C1 segment of cervical spinal cord (tissue), 14 donors: ENCODE data around the gene TRAPPC12.
A peak's percentile ranks its signal among the peaks of the same experiment; 100 is the strongest.
"Not testable (repeated sequence)": the region's sequence is repeated elsewhere in the genome, so short reads cannot be mapped to it uniquely, and the experiment has no call there.

Source experiments
- DNase-seq, 14 donors: peaks; one replicate each; lab custom pipeline; 2025; lab: John Stamatoyannopoulos, UW

TRAPPC12 gene

DNA sequence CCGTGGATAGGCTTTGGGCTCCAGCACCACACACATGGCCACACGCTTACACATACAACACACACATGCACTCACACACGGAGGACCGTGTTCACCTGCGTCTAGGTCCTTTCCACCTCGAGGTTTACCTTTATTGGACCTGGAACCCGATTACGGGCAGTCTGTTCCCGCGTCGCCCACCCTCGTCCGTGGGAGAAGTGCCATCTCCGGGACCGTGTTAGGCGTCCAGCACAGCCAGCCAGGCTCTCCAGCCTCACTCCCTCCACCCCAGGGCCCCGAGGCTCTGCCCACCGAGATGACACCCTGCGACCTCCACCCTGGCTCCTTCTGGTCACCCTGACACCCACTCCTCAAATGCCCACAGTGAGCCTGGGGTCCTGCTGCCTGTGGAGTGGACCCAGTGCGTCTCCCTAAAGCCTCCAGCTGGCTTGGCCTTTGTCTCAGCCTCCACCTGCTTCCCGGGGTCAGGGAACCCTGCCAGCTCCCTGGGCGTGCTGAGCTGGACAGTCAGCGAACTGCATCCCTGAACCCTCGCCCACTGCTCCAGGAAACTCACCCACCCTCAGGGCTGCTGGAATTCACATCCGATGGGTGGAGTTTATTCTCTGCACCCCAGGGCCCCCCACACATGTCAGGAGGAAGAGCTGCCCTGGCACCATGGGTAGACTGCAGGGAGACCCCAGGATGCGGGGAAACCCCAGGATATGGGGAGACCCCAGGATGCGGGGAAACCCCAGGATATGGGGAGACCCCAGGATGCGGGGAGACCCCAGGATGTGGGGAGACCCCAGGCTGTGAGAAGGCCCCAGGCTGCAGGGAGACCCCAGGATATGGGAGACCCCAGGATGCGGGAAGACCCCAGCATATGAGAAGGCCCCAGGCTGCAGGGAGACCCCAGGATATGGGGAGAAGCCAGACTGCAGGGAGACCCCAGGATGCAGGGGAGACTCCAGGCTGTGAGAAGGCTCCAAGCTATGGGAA lies 106.8 kb downstream of the TRAPPC12 start:
- DNase-seq = no peak

DNA sequence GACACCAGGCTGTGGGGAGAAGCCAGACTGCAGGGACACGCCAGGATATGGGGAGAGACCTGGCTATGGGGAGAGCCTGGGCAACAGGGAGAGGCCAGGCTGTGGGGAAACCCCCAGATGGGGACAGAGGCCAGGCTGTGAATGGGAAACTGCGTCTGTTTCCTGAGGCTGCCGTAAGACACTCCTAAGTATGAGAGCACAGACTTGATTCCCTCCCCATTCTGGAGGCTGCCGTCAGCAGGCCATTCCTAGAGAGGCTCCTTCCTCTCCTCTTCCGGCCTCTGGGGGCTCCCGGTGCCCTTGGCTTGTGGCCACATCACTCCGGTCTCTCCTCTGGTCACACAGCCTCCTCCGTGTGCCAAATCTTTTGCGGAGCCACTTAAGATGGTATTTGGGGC lies 107.5 kb downstream of the TRAPPC12 start:
- DNase-seq = peak in 1 of 14 donors; percentile 36

DNA sequence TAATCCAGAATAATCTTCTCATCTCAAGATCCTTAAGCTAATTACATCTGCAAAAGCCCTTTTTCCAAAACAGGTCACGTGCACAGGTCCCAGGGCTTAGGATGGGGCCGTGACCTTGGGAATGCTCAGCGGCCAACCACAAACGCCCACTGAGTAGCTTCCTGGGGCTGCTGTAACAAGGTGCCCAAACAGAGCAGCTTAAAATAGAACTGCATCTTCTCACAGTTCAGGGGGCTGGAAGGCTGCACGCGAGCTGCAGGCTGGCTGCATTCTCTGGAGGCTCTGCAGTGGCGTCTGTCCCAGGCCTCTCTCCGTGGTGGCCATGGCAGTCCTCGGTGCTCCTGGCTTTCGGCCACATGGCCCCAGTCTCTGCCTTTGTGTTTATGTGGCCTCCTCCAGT lies 107.9 kb downstream of the TRAPPC12 start:
- peak in 2 of 14 donors; percentile 20 to 62 for DNase-seq

DNA sequence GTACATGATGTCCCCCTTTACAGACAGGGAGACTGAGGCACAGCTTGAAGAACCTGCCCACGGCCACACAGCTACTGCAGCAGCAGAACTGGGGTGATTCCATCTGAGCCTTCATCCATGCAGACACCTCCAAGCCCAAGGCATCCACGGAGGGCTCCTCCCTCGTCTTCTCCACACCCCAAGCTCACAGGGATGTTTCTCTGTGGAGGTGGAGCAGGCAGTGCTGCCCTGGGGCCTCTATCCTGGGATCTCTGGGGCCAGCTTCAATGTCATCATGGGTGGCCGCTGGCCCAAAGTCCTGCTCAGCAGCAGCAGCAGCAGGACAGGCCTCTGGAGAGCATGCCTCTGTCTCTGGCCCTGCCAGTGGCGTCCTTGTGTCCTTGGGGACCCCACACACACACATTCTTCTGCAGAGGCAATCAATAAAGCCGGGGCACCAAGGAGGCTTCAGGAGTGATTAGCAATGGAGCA lies 108.6 kb downstream of the TRAPPC12 start:
- no peak for DNase-seq

DNA sequence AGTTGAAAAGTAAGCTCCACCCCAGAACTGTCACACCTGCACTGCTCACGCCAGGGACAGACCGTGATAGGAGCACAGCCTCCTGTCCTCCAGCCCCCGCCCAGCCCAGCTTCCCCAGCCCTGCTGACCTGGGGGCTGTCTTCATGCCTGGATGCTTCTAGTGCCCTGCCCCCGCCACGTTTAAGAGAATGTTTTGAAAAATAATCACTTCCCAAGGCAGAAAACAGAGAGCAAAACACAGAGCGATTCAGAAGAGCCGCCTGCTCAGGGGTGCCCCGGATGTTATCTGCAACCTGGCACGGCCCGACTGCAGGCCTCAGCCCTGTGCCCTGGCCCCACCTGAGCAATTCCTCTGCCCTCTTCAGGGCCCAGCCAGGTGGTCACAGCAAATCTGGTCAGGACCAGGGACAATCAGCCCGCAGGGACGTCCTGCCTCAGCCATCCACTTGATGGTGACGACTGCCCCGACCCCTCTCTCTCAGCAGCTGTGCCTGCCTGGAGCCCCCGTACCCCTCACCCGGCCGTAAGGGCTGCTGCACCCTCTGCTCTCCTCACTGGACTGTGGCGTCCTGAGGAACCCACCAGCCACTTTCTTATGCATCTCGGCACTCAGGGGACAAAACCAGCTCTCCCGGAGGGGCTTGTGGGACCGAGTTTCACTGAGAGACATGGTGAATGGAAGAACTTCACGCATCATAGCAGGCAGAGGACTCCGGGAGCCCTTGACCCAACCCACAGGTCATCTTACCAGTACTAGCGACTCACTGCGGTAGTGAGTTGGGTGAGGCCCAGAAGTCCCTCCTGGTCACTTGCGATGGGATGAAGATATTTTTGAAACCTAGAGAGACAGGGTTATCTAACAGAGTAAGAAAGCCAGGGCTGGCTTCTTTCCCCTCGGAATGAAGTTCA lies 109.6 kb downstream of the TRAPPC12 start:
- no peak for DNase-seq

DNA sequence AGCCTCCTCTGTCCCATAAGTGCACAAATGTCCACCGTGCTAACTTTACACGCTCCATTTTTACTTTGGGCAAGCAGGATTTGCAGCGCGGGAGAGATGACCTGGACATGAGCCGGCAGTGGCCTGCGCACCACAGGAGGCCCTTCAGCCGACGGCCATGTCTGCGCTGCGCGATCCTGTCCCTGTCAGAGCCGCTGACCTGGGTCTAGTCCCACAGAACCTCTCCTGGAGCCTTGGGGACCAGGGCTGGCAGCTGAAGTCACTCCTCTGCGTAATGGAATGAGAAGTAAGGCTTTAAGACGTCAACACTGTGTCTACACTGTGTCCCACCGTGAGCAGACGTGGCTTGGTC lies 110.2 kb downstream of the TRAPPC12 start:
- no peak for DNase-seq

DNA sequence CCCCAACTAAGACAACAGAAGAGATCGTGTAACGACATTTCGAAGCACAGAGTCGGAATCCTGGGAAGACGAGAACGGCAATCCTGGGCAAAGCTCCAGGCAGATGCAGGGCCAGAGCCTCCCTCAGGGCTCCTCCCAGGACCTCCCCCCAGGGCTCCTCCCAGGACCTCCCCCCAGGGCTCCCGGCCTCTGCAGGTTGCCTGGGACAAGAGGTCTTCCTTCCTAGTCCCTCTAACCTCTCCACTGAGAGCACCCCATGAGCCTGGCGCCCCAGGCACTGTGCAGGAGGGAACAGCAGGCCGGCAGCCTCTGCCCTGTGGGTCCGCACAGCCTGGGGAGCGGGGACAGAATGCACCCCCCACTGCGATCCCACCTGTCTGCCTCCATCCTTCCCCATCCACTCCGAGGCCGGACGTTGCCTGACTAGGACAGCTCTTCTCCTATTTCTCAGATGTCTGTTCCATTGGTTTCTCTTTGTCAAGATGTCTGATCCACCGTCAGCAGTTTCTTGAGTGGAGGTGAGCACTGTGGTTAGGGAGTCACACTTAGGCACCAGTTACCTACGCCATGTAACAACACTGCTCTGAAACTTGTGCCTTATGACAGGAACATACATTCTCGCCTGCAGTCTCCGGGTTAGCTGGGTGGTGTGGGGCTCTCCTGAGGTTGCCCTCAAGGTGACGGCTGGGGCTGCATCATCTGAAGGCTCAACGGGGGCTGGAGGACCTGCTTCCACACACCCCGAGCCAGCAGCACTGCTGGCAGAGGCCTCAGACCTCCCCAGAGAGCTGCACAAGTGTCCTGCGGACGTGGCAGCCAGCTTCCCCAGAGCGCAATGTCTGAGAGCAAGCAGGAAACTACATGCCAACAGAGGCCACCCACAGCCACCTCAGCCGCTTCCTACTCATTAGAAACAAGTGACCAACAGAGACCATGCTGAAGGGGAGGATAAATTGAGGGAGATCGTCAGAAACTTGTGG lies 111.0 kb downstream of the TRAPPC12 start:
- no peak for DNase-seq

DNA sequence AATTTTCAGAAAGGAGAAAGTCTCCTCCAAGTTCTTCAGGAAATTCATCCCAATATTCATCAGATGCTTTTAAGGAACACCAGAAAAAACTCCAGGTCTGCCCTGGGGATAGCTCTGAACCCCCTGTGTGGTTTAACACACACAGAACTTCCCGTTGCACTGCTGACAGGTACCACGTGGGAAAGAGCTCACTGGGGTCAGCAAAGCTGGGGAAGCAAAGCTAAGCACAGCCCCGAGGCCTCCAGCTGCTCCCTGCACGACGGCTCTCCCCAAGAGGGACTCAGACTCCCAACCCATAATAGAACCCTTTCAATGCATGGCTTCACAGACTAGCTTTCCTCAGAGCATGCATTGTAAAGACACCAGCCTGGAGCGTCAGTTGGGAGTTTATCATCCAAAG lies 111.8 kb downstream of the TRAPPC12 start:
- DNase-seq = no peak

DNA sequence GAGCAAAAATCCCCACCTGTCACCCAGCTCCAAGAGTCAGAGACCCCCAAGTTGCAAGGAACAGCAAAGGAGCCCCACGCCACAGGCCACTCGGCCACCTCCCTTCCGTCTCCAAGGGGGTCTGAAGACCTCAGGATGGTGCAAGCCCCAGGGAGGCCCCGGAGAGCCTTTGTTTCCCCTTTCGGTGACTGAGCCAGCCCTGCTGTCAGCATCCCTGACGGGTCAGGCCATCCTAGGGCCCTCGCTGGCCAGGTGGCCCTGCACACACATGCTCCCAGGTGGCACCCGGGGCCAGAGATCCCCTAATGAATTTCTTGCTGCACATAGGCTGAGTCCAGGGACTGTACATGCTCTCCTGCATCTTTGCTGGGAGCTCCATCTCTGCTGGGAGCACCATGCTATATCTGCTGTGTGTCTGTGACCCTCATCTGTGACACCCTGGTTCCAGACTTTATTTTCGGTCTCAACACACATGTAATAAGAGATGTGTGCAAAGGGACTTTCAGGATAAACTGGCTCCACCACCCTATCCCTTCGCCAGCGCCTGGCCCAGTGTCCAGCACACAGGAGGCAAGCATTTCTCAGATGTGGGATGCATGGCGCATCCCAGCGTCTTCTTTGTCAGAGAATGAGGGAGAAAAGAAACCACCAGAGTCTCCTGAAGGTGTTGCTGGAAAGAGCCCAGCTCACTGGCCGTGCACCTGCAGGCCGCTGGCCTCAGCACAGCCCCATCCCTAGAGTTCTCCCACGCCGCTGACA lies 112.4 kb downstream of the TRAPPC12 start:
- DNase-seq = no peak

DNA sequence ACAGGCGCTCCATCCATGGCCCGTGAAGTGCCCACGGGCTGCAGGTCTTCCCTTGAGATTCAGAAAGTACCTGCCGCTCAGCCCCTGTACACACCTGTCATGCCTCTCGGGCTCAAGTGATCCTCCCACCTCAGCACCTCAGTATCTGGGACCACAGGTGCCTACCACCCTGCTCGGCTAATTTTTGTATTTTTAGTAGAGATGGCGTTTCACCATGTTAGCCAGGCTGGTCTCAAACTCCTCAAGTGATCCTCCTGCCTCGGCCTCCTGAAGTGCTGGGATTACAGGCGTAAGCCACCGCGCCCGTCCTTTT lies 112.9 kb downstream of the TRAPPC12 start:
- peak in 1 of 14 donors; percentile 4 for DNase-seq

DNA sequence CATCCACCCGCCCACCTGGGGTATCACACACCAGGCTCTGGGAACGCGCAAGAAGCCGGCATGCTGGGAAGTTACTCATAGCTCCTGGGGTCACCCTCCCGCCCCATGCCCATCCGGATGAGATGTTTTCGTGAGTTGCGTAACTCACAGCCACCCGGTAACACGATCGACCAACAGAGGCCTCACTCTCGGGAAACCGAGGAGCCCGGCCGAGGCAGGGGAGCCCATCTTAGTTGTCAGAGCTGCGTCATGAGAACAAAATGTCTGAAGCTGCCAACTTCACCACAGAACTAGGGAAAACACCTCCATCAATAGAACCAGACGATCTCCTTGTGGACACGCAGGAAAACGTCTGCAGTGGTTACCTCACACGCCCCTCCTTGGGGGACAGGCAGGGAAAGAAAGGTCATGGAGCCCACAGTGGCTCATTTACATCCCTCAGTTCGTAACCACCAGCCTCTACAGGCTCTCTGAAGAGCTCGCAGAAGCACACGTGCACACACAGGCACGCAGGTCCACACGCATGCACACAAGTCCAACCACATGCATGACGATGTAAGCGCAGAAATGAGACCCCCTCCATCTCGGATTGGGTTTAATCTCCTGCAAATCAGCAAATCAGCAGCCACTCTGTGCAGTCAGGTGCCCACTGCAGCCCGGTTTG lies 113.6 kb downstream of the TRAPPC12 start:
- no peak for DNase-seq

DNA sequence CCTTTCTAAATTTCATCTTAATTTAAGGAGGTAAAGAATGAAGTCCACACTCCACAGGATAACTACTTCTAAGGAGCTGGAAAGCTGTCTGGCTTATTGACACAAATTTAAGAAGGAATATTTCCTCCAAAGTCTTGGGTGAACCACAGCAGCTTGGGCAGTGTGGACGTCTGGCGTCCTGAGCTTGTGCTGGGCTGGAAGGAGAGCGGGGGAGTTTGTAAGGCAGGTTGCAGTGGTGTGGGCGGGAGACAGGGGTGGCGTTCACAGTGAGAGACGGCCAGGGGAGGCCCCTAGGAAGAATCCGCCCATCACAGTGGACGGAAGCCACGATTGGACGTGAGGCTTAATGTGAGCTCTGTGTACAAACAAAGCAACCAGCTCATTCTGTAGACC lies 114.1 kb downstream of the TRAPPC12 start:
- no peak for DNase-seq

DNA sequence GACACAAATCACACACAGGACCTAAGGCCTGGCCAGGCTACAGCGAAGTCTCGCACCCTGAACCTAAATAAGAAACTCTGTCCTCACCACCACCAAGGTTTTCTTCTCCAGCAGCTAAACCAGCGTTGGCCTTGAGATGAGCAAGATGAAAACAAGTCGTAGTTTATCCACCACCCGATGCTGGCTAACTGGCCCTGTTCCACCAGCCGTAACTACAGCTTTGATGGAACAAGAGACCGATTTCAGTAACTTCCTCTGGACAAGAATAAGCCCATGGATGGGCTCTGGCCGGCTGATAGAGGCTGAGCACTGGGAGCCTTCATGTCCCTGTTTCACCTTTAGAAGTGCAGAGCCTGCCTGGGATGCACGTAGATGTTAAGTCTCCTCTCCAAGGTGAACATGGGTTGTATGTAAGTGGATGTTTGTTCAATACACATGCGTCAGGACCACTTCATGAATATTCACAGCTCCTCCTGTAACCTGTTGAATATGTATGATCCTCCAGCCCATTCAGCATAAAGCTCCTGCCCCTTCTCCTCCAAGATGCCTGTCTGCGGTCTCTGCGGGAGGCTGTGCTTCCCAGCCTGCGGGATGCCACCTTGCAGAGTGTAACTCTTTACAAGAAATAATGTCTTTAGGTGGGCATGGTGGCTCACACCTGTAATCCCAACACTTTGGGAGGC lies 115.6 kb downstream of the TRAPPC12 start:
- no peak for DNase-seq

DNA sequence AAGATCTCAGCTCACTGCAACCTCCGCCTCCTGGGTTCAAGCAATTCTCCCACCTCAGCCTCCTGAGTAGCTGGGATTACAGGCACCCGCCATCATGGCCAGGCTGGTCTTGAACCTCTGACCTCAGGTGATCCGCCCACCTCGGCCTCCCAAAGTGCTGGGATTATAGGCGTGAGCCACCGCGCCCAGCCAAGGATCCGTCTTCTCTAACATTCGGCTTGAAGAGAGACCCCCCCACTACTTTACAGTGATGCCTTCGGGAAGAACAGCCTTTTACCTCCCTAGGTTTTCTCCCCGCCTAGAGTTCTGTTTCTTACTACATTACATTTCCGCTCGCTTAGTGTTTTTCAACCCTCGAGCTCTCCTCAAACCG lies 117.2 kb downstream of the TRAPPC12 start:
- not testable (repeated sequence) for DNase-seq

DNA sequence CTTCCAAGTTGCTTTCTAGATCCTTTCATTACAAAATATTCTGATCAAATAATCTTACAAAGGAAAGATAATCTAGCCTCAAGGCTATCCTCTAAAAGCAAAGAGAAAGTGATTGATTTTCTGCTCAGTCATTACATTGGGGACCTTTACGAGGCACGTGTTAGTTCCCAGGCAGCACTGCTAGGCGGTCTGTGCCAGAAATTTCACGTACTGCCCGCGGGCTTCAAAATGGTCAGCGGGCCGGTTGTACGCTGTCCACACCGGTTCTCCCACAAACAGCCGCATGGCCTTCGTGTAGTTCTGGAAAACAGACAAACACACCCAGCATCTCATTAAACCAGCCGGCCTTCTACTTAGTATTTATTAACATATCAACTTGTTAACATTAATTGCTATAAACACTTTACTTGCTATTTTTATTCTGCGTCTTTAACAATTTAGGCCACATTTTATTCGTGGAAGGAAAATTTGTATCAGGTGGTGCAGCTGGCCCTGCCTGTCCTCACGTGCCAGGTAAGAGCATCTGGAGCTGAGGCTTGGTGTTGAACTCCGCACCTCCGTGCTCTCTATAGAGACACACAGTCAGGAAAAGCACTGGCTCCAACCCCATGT lies 119.4 kb downstream of the TRAPPC12 start:
- no peak for DNase-seq

DNA sequence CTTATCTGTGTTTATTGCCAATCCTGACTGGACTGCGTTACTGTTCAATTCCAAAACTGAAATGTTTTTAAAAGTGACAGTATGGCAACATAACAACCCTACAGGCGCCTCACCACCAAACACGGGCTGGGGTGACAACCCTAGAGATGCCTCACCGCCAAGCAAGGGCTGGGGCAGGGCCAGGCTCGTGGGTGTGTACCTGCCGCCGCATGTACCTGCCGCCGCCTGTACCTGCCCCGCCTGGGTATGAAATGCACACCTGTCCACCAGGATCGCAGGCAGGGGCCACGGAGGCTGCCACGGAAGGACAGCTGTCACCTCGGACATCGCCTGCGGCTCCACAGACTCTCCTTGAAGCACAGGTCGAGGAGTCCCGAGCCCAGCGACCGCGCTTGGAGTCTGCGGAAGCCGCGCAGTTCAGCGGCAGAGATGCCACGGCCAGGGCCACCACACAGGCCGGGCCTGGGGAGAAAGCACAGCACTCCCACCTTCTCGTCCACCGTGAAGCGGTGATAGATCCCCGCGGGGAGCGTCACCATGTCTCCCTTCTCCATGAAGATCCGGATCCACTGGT lies 120.9 kb downstream of the TRAPPC12 start:
- DNase-seq = no peak

DNA sequence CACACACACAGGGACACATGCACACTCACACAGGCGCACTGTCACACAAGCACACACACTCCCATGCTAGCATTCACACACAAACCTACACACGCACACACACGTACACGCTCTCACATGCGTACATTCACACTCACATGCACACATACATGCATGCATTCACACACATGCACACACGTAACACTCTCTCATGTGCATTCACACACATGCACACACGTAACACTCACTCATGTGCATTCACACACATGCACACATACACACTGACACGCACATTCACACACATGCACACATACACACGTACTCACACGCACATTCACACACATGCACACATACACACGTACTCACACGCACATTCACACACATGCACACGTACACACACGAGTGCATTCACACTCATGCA lies 123.6 kb downstream of the TRAPPC12 start:
- no peak for DNase-seq

DNA sequence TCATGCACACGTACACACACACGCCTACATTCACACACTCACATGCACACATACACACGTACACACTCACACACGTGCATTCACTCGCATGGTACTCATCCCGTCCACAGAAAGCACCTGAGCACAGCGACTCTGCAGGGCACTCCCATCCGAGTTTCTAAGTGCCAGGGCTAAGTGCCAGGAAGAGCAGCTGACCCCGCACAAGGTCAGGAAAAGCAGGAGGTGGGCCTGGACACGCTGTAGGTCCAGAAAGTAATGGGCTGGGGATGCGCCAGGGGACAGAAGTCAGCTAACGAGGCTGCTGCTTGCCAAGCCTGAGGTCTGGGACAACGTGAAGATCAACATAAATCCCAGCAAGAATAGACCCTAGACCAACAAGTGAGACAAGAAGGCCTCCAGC lies 124.0 kb downstream of the TRAPPC12 start:
- no peak for DNase-seq

DNA sequence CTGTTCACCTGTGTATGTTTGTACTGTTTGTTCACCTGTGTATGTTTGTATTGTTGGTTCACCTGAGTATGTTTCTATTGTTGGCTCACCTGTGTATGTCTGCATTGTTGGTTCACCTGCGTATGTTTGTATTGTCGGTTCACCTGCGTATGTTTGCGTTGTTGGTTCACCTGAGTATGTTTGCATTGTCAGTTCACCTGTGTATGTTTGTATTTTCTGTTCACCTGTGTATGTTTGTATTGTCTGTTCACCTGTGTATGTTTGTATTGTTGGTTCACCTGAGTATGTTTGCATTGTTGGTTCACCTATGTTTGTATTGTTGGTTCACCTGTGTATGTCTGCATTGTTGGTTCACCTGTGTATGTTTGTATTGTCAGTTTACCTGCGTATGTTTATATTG lies 125.2 kb downstream of the TRAPPC12 start:
- no peak for DNase-seq
